ENCODE data around the gene MYO9B. TPM values are rescaled to one million over a fixed set of nuclear protein-coding genes. Genes with fewer than 3 reads are reported as not detected.
"Not testable (repeated sequence)": the region's sequence is repeated elsewhere in the genome, so short reads cannot be mapped to it uniquely, and the experiment has no call there.

MYO9B gene
- total RNA-seq, 6 experiments from 2014 or later = 25.4 to 38.7 (median 36.0) TPM

DNA sequence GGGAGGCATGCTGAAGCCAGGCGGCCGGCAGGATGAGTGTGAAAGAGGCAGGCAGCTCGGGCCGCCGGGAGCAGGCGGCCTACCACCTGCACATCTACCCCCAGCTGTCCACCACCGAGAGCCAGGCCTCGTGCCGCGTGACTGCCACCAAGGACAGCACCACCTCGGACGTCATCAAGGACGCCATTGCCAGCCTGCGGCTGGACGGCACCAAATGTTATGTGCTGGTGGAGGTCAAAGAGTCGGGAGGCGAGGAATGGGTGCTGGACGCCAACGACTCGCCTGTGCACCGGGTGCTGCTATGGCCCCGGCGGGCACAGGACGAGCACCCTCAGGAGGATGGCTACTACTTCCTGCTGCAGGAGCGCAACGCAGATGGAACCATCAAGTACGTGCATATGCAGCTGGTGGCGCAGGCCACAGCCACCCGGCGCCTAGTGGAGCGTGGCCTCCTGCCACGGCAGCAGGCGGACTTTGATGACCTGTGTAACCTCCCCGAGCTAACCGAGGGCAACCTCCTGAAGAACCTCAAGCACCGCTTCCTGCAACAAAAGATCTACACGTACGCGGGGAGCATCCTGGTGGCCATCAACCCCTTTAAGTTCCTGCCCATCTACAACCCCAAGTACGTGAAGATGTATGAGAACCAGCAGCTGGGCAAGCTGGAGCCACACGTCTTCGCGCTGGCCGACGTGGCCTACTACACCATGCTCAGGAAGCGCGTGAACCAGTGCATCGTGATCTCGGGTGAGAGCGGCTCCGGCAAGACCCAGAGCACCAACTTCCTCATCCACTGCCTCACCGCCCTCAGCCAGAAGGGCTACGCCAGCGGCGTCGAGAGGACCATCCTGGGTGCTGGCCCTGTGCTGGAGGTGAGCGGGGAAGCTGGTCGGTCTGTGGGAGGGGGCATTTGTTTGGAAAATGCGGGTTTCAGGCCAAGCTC is 26.4 kb downstream of the MYO9B start:
- no peak overlapping the region for H3K4me3 ChIP-seq
- intact Hi-C loops (cut with DNase I) = no loop called here
- H3K36me3 ChIP-seq = peaks cover 0 to 12% (median 4%) of the 10 kb centered on the region in 4 donors
- peaks cover 0 to 17% (median 8%) of the 10 kb centered on the region in 4 donors for H3K4me1 ChIP-seq
- no peaks in the 10 kb centered on the region for H3K27me3 ChIP-seq
- 96% methylated on average over 4 of the region's 59 CpGs for WGBS (ENCODE audit: insufficient coverage, low coverage, low lambda C conversion rate, missing lambda C conversion rate)
- no peak for DNase-seq
- no peak overlapping the region for H3K27ac ChIP-seq
- no peaks in the 10 kb centered on the region for H3K9me3 ChIP-seq
- no peak for ATAC-seq
- TF ChIP-seq POLR2A (IDR thresholded peaks at IDR 0.05) = no peak
- TF ChIP-seq, protein P1, sequence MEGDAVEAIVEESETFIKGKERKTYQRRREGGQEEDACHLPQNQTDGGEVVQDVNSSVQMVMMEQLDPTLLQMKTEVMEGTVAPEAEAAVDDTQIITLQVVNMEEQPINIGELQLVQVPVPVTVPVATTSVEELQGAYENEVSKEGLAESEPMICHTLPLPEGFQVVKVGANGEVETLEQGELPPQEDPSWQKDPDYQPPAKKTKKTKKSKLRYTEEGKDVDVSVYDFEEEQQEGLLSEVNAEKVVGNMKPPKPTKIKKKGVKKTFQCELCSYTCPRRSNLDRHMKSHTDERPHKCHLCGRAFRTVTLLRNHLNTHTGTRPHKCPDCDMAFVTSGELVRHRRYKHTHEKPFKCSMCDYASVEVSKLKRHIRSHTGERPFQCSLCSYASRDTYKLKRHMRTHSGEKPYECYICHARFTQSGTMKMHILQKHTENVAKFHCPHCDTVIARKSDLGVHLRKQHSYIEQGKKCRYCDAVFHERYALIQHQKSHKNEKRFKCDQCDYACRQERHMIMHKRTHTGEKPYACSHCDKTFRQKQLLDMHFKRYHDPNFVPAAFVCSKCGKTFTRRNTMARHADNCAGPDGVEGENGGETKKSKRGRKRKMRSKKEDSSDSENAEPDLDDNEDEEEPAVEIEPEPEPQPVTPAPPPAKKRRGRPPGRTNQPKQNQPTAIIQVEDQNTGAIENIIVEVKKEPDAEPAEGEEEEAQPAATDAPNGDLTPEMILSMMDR (IDR thresholded peaks at IDR 0.05) = no peak

DNA sequence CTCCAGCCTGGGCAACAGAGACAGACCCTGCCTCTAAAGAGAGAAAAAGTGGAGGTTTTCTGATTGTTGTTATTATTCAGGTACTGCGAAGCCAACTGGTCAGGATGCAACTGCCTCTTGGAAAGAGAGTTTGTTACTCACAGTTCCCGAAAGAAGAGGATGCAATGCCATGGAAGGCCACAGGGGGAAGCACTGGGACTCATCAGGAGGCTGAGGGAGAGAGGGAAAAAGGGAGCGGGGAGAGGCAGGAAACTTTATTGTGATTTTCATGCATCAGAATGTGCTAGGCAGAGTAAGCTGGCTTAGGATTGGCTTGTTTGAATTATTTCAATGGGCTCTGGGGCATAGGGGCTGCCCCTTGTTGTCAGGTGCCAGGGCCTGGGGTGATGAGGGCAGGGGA is 27.6 kb downstream of the MYO9B start:
- peak in 2 of 4 donors; percentile 9 to 48 for ATAC-seq
- Histone ChIP-seq H3K4me3 (no peak overlapping the region), H3K4me1 (peaks cover 0 to 9% (median 2%) of the 10 kb centered on the region in 4 donors), H3K27ac (no peak overlapping the region), H3K36me3 (peaks cover 0 to 12% (median 4%) of the 10 kb centered on the region in 4 donors), H3K27me3 (no peaks in the 10 kb centered on the region), H3K9me3 (no peaks in the 10 kb centered on the region)
- DNase-seq = no peak
- intact Hi-C loops (cut with DNase I) = no loop called here
- 75% methylated on average over 3 of the region's 3 CpGs for WGBS (ENCODE audit: insufficient coverage, low coverage, low lambda C conversion rate, missing lambda C conversion rate)
- TF ChIP-seq, protein P1 (IDR thresholded peaks at IDR 0.05) = peak; percentile 40 to 47 (median 45)
- TF ChIP-seq POLR2A (IDR thresholded peaks at IDR 0.05) = no peak

DNA sequence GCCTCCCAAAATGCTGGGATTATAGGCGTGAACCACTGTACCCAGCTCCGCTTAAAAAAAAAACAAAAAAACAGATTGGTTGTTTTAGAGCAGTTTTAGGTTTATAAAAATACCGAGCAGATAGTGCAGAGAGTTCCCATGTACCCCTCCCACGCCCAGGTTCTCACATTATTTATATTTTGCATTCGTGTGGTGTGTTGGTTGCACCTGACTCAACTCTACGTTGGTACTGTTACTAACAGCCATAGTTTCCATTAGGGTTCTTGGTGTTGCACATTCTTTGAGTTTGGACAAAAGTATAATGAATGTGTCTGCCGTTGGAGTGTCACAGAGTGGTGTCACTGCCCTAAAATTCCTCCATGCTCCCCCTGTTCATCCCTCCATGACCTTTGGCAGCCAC is 29.1 kb downstream of the MYO9B start:
- no peaks in the 10 kb centered on the region for H3K9me3 ChIP-seq
- no peaks in the 10 kb centered on the region for H3K27me3 ChIP-seq
- no peak for TF ChIP-seq POLR2A (IDR thresholded peaks at IDR 0.05)
- TF ChIP-seq, protein P1 (IDR thresholded peaks at IDR 0.05) = no peak
- peaks cover 0 to 9% (median 0%) of the 10 kb centered on the region in 4 donors for H3K4me1 ChIP-seq
- intact Hi-C loops (cut with DNase I) = no loop called here
- DNase-seq = no peak
- H3K36me3 ChIP-seq = peaks cover 0 to 12% (median 4%) of the 10 kb centered on the region in 4 donors
- H3K4me3 ChIP-seq = no peak overlapping the region
- H3K27ac ChIP-seq = no peak overlapping the region
- ATAC-seq = no peak
- 90% methylated on average over 5 of the region's 7 CpGs for WGBS (ENCODE audit: insufficient coverage, low coverage, low lambda C conversion rate, missing lambda C conversion rate)

DNA sequence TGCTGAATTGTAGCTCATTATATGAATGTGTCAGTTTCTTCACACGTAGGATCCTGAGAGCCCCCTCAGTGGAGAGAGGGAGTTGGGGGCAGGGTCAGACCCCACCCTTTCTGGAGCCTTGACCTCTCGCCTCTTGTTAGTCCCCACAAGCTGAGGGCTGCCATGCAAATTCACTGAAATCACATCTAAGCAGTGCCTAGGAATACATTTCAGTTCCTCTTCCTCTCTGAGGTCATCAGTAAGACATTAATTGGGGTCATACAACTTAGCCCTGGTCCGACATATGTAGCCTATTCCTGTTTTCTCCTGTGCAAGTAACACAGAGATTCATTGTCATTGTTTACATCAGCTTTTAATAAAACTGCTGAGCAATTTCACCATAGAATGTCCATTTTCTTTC is 30.0 kb downstream of the MYO9B start:
- Histone ChIP-seq H3K36me3 (peaks cover 0 to 12% (median 4%) of the 10 kb centered on the region in 4 donors), H3K4me1 (peaks cover 0 to 9% (median 0%) of the 10 kb centered on the region in 4 donors), H3K4me3 (no peak overlapping the region), H3K27ac (no peak overlapping the region), H3K9me3 (no peaks in the 10 kb centered on the region), H3K27me3 (no peaks in the 10 kb centered on the region)
- TF ChIP-seq POLR2A (IDR thresholded peaks at IDR 0.05) = no peak
- TF ChIP-seq, protein P1 (IDR thresholded peaks at IDR 0.05) = no peak
- ATAC-seq = no peak
- 65% methylated on average over 2 of the region's 3 CpGs for WGBS (ENCODE audit: insufficient coverage, low coverage, low lambda C conversion rate, missing lambda C conversion rate)
- intact Hi-C loops (cut with DNase I) = no loop called here
- DNase-seq = no peak

DNA sequence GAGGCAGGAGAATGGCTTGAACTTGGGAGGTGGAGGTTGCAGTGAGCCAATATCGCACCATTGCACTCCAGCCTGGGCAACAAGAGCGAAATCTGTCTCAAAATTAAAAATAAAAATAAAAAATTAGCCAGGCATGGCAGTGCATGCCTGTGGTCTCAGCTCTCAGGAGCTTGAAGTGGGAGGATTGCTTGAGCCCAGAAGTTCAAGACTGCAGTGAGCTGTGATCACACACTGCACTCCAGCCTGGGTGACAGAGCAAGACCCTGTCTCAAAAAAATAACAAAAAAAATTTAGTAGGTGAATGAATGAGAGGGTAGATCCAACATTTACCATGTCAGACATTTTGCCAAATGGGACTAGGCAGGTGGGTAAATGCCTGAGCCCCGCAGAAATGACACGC is 31.4 kb downstream of the MYO9B start:
- 100% methylated on average over 1 of the region's 4 CpGs for WGBS (ENCODE audit: insufficient coverage, low coverage, low lambda C conversion rate, missing lambda C conversion rate)
- H3K9me3 ChIP-seq; H3K36me3 ChIP-seq; H3K27me3 ChIP-seq; ATAC-seq; intact Hi-C loops (cut with DNase I); DNase-seq; H3K4me3 ChIP-seq: not testable (repeated sequence)
- Histone ChIP-seq H3K27ac (peak overlapping the region in 1 of 3 donors; percentile 37), H3K4me1 (peaks cover 0 to 17% (median 3%) of the 10 kb centered on the region in 4 donors)

All from right lobe of liver (tissue), 6 donors.